HG03095 (cell line): Measurements from ENCODE around the gene C2CD3.

Experiments used
- ATAC-seq: cut with Tn5 transposase; IDR thresholded peaks from one replicate; pipeline ENCODE4 v1.9.1; 2021; ENCODE audit warnings: moderate library complexity; ENCODE audit not compliant: unreplicated experiment

The C2CD3 gene

DNA sequence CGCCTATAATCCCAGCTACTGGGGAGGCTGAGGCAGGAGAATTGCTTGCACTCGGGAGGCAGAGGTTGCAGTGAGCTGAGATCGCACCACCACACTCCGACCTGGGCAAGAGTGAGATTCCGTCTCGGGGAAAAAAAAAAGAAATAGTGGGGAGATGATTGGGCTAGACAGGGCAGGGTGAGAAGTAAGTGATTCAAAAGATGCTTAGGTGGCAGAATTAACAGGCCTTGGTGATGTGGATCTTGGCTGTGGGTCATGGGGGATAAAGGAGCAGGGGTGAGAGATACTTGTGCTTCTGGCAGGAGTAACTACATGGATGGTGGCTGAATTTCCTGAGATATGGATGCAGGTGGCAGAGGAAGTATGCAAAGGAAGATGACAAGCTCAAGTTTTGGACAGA lies 148.8 kb downstream of the C2CD3 start:
- no peak for ATAC-seq

DNA sequence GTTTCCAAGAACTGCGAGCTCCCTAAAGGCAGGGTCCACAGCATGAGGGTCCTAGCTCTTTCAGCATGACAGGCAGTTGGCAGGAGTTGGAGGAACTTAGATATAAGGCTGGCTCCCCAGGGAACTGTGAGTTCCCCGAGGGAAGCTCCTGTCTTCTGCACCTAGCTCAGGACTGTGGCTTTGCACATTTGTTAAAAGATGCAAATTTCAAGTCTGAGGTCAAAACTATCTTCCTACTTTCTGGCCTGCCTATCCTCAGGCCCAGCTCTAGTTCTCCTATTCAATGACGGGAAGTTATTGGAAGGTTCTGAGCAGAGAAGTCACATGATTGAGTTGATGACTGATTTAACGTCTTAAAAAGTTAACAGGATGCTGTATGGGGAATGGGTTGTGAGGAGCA lies 150.3 kb downstream of the C2CD3 start:
- peak; percentile 70 for ATAC-seq

DNA sequence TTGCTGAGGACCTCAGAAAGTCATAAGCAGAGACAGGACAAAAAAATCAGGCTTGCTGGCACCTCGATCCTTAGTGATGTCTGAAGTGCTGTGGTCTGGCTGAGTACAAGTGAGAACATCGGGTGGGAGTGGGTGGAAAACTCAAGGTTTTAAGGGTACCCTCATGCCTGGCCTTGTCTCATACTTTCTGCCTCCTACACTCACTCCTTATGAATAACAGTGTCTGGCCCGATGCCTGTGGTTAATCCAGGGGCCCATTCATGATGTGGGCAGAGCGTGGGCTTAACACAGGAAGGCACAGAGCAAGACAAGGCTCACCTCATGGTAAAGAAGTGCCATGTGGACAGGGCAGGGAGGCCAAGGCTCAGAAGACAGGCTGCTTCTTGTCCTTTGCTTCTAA lies 150.9 kb downstream of the C2CD3 start:
- ATAC-seq = no peak

DNA sequence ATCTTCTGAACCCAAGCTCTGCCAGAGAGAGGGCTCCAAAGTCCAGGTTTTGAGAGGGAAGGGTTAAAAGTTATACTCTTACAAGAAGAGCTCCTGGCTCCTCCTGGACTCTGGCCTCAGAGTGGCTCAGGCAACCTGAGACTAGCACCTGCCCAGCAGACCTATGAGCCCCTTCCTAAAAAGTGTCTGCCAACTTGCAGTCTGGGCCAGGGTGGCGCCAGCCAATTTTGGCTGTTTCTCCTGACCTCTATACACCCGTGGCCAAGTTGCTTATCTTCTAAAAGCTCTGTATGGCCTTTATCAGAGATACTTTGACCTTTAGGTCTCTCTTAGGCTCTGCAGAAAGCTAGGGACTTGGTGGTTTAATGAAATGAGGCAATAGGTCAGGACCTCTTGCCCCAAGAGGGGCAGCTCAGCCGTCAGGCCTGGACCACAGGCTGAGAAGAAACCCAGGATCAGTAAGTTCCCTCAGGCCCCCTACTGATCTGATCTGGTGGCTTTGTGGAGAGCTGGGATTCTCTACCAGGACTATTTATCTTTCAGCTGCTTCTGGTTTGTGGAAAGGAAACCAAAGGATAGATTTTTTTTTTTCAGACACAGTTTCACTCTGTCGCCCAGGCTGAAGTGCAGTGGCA lies 151.6 kb downstream of the C2CD3 start:
- ATAC-seq = no peak

DNA sequence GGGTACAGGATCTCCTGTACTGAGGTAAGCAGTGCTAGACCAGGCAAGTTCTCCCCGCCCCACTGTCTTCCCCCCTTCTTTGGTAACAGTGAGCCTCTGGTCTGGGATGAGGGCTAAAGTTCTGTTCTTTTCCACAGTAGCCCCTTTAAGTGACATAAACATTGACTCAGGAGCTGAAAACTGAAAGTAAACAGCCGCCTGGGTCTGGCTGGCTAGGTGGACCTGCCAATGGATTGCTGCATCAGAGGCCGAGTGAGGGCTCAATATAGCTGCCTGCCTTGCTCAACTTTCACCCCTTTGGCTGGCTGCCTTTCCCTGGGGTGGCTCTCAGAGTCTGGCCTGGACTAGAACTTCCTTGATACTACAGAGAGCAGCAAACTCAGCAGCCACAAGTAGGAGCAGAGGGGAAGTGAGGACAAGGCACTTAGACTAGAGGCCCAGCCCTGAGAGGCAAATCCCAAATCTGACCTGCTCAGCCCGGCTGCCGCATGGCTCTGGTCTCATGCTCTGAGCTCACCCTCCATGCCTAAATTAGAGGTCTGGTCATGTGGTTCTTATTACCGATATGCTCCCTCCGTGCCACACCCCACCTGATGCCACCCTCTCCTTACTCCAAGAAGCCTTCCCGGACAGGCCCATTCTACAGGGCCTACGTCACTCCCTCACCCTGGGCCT lies 152.3 kb downstream of the C2CD3 start:
- ATAC-seq = no peak

DNA sequence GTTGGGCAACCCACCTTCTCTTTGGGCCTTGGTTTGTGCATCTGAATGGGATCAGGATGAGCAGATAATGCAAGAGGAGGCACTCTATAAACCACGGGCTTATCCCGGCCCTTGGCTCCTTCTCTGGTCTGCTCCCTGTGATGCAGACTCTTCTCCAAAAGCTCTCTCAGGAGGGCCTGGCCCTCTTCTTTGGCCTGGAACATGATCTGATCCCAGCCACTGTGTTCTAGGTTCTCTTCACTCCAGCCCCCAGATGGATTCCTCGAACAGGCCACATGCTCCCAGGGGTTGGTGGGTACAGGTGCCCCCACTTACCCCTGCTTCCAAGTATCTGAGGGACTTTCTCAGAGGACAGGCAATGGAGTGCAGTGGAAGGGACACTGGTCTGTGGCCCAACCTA lies 153.2 kb downstream of the C2CD3 start:
- ATAC-seq = no peak

DNA sequence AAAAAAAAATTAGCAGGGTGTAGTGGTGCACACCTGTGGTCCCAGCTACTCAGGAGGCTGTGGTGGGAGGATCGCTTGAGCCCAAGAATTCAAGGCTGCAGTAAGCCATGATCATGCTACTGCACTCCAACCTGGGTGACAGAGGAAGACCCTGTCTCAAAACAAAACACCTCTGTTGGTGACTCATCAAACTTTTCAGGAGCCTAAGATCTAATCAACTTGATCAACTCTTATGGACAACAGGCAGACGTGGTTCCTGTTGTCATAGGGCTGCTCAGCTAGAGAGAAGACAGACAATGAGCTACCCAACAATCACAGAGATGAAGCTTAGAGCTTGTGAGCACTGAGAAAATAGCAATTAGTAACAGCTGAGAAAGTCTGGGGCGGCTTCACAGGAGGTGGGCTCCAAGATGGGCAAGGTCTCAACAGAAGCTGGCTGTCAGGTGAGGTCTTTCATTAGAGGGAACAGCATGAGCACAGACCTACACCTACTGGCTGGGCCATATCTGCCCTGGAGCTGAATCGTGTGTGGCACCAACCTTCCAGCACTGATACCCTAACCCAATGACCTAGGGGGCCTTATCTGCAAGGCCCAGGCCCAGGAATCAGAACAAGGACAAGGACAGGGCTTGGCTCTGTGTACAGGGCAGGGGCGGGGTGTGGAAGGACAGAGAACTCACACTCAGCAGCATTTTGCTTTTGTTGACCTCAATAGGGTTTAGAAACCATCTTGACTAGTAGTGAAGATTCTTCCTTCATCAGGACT lies 154.7 kb downstream of the C2CD3 start:
- no peak for ATAC-seq

DNA sequence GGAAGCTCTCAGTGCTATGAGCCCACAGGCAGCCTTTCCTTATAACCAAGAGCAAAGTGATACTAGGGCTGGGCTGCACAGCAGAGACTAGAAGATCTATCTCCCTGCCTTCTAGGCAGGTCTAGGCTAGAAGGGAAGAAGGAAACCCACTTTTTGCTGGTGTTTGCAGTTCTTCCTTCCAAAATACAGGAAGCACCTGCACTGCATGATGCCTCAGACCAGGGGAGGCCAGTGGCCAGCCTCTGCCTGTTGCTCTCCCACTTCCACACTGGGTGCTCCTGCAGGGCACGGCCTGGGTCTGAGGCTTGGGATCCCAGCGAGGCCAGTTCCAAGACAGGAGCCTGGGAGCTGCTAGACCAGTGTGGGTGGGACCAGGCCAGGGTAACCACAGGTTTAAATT lies 155.9 kb downstream of the C2CD3 start:
- ATAC-seq = no peak

DNA sequence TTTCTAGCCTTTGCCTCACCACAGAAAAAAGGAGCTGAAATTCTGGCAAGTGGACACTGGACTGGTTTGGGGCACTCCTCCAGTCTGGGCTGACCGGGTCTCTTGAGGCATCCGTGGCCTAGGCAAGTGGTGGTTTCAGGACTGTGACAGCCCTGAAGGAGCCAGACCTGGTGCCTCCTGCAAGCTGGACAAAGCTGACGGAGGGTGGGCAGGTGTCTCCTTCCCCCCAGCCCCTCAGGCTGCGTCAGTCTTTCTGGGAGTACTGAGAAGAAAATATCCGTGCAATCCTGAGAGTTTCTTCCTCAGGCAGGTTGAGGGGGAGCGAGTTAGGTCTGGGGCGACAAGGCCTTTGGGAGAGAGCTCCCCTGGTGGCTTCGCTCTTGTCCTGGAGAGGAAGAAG lies 157.7 kb downstream of the C2CD3 start:
- ATAC-seq = no peak

DNA sequence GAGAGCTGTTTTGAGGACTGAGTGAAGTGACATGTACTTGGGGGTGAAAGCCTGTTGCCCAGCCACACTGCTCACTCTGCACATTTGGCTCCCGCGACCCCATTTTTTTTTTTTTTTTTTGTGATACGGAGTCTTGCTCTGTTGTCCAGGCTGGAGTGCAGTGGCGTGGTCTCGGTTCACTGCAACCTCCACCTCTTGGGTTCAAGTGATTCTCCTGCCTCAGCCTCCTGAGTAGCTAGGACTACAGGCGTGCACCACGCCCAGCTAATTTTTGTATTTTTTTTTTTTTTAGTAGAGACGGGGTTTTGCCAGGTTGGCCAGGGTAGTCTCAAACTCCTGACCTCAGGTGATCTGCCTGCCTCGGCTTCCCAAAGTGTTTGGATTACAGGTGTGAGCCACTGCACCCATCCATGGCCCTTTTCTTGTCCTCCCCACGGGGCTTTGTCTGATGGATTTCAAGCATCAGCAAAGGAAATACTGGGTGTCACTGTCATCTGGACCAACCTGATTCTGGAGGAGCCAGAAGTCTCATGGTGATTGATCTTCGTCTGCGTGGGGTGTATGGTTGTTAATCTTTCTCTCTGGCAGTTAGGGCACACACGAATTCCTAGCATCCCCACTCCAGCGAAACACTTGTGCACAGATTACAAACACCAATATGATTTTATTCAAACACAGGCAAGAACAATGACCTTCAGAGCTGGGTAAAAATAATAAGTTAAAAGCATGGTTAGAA lies 158.6 kb downstream of the C2CD3 start:
- ATAC-seq = no peak

DNA sequence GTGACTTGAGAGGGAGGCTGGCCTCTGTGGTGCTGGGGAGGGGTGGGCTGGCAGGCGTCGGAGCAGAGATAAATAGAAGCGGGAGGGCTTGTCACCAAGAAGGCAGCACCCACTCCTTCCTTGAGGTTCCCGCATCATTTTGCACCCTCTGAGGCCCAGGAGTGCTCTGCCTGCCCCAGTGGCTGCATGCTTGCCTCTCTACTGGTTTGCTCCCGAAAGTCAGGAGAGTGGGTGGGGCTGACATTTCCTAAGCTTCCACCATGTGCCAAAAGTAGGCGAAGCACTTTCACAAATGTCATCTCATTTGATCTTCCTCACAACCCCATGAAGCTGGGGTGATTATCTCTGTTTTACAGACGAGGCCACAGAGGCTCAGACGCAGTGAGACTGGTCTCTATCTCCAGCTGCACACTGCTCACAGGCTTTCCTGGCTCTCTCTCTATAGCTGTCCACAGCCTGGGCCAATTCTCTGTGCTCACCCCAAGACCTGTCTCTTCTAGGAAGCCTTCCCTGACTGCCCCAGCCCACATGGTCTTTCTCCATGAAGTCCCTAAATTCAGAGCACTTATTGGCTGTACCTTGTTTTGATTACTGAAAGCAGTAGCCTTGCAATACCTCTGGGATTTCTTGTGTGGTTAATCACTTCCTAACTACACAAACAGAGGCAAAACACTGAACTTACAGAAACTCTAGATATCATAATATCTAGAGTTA lies 159.3 kb downstream of the C2CD3 start:
- ATAC-seq = peak; percentile 74

DNA sequence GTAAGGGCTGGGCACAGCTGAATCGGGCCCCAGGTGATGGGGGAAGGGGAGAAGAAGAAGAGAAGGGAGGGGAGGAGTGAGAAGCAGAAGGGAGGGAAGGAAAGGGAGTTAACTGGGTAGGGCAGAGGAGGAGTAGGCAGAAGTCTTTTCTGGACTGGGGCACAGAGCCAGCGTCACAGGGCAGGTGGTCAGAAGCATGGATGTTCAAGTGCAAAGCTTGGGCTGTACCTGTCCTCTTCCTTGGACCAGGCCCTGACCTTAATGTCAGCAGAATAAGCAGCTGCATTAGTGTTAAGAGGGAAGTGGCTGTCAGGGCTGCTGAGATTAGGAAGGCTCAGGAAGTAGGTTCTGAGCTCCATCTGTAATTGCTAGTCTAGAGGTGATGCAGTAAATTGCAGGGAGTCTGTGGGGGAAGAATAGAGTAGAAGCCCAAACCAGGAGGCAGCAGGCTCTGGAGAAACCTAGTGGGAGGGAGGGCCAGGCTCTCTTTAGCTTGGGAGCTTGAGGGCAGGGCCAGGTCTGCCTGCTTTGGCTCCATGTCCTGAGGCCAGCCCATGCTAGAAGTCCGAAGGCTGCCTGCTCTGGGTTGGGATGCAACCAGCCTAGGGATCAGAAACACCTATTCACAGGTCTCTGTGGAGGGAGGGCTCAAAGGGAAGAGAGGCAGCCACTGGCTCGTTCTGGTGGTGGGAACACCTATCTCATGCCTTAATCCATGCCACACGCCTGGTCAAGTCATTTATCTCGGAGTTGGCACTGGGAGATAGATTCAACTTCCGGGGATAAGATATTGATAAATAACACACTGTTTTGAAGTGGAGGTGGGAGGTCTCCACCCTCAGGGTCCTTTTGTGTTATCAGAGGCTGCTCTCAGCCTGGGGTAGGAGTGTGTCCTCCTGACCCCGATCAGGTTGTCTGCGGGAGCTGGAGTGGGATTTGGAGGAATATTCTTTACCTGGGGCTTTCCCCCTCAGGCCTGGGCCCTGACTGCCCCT lies 160.2 kb downstream of the C2CD3 start:
- no peak for ATAC-seq

DNA sequence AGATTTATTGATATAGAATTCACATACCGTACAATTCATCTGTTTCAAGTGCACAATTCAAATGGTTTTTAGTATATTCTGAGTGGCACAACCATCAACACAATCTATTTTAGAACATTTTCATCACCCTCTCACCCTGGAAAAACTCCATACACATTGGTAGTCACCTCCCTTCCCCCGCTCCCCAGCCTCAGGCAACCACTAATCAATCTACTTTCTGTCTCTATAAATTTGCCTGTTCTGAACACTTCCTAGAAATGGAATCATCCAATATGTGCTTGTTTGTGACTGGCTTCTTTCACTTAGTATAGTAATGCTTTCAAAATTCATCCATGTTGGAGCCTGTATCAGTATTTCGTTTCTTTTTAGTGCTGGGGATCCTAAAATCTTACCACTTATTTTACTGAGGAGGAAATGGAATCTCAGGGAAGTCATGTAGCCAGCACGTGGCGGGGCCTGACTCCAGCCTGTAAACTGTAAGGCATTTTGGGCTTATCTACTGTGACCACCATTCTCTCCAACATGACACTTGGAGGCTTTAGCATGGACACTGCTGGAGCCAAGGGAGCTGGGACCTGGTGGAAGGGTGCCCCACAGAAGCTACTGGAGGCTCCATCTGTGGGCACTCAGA lies 161.0 kb downstream of the C2CD3 start:
- ATAC-seq = no peak

DNA sequence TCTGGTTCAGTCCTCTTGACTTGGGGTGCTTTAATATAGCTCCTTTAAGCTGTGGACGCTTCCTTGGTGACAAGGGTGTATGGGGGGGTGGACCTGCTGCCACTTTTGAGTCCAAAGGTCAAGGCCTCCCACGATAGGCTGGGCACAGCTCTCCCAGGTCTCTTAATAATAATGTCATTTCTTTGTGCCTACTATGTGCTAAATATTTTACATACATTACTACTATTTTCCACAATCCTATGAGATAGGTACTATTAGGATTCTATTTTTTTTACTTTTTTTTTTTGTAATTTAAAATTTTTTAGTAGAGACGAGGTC lies 161.6 kb downstream of the C2CD3 start:
- no peak for ATAC-seq

DNA sequence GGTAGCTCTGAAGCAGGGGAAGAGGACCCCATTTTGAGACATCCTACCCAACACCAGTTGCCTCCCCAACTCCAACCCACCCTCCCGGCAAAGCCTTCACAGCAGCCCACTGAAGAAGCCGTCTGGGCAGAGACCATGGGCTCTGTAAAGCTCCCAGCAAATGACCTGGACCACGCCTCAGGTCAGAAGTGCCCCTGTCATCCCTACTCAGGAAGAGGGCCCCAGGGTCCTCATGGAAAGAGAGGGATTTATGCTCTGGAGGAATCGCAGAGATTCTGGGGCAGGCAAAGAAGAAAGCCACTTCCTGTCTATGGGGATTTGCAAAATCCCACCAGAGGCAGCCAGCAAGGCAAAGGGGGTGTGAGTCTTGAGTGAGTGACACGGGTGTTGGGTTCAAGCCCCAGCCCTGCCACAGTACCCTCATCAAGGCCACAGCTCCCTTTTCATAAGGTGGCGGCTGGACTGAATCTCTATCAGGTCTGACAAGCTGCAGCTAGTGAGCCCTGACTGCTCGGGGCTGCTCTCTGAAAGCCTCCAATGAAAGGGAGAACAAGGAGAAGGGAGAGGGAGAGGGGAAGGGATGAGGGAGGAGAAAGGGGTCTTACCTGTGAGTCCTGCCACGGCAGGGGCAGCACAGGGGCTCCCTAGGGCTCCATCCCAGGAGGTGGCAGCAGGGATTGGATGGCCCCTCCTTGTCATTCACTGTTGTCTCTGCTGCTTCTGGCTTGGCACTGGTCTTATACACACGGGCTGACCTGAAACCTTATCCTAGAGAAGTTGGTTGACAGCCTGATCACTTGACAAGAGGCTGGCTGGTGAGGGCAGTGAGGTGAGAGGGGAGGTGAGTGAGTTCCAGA lies 162.2 kb downstream of the C2CD3 start, which contains the start of gene UCP3:
Gene UCP3, minus strand, starts transcription at position 713 of the 857 bp plus-strand sequence. CDS start 2,043 bp downstream, outside the sequence.
- no peak for ATAC-seq

DNA sequence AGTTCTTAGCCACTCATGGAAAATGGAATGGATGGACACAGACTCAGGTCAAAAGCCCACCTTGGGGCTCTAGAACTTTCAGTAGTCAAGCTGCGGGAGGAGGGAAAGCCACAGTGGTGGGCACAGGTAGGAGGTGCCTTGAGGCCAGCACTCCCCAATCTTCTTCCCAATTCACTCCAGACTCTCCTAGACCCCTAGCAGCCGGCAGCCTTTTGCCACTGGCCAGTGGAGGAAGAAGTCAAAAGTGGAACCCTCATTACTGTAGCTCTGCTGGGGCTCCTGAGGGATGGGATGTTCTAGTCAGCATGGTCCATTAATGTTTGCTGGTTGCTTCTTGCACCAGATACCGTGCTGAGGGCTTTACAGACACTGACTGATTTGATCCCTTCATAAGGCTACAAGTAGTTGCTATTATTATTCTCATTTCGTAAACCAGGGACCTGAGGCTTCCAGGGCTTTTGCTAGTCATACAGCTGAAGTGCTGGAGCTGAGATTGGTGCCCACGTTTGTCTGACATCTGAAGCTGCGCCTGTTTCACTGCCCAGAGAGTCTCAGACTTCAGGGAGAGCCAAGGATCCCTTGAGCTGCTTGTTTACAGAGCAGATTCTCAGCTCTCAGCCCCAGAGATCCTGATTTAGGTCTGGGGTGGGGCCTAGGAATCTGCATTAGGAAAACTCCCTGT lies 163.0 kb downstream of the C2CD3 start:
- ATAC-seq = no peak

DNA sequence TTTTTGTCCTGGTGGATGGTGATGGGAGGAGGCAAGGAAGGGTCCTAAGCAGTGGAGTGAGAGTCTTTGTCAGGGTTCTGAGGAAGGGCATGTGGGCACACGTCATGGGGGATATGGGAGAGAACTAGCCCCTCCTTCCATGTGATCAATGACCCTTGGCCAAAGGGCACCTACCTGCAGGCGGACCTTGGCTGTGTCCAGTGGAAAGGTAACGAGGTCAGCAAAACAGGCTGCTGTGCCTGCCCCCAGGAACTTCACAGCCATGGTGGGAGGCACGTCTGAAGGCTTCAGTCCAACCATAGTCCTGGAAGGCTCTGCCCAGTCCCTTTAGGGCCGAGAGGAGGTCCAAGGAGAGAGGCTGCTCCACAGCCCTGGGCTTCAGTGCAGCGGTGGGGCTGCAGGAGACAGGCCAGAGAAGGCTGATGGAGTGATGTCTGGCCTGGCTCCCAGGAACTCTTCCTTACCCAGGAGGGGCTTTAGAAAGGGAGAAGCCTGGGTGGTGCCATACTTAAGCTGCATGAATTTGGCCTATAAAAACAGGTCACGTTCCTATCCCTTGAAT lies 164.0 kb downstream of the C2CD3 start:
- ATAC-seq = no peak
